Dendritic cell treated with granulocyte-macrophage colony-stimulating factor and Interleukin-4, amounts not matched to agents 40 ng/mL and 50 ng/mL, for 4 days (primary cell): ENCODE results near the gene C15orf62.

Experiments
- H3K27ac Mint-ChIP-seq: one replicate; pipeline ENCODE4 v1.8.0; 2022; ENCODE audit warnings: mild to moderate bottlenecking, mixed read lengths
- H3K27me3 Mint-ChIP-seq: one replicate; pipeline ENCODE4 v1.8.0; 2022; ENCODE audit warnings: mild to moderate bottlenecking, mixed read lengths
- H3K36me3 Mint-ChIP-seq: one replicate; pipeline ENCODE4 v1.8.0; 2022; ENCODE audit warnings: low read depth, mixed read lengths
- H3K4me1 Mint-ChIP-seq: one replicate; pipeline ENCODE4 v1.8.0; 2022; ENCODE audit warnings: low read depth, mixed read lengths
- H3K4me3 Mint-ChIP-seq: one replicate; pipeline ENCODE4 v1.8.0; 2022; ENCODE audit warnings: mild to moderate bottlenecking, moderate library complexity, mixed read lengths
- H3K9me3 Mint-ChIP-seq: one replicate; pipeline ENCODE4 v1.8.0; 2022; ENCODE audit warnings: mixed read lengths
- intact Hi-C: fragments of 100-400 bp; cut with micrococcal nuclease; formaldehyde crosslinking; loops from one replicate; pipeline ENCODE4 v1.15.0; 2022

Gene C15orf62

DNA sequence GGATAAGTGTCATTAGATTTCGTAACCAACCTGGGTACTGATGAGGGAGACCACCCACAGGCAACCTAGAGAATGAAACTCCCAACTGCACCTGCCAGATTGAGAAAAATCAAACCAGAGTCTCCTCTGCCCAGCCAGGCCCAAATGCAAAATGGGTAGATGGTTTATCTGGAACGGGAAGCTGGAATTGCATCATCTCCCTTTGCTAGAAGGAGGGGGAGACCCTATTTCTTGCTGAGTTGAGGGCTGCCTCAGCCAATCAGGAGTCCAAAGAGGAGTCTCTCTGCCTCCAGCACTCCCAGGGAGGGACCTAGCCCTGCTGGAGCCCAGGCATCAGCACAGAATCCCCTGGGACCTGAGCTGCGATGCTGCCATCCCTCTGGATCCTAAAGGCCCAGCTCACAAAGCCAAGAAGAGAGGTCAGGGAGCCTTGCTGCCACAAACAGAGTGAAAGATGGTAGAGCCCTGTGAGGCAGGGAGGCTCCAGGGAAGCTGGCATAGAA lies 22.8 kb upstream of the C15orf62 start:
- Mint-ChIP-seq H3K27ac (peak overlapping the region; percentile 28), H3K4me3 (no peak overlapping the region), H3K4me1 (peaks cover 23% of the 10 kb centered on the region), H3K36me3 (peaks cover 85% of the 10 kb centered on the region), H3K9me3 (no peaks in the 10 kb centered on the region), H3K27me3 (no peaks in the 10 kb centered on the region)
- intact Hi-C loops: loop anchor here (1.0 to 10.0 kb wide), 3 partner anchors 35 to 268 kb away; partner anchors contain the start of gene VPS18

- H3K9me3 Mint-ChIP-seq: no peaks in the 10 kb centered on the region
- intact Hi-C loops: loop anchor here (5.0 to 10.0 kb wide), 2 partner anchors 144 to 267 kb away; partner anchors contain the start of gene VPS18
- H3K4me1 Mint-ChIP-seq: peaks cover 23% of the 10 kb centered on the region
- H3K4me3 Mint-ChIP-seq: no peak overlapping the region
- H3K36me3 Mint-ChIP-seq: peaks cover 85% of the 10 kb centered on the region
- no peak overlapping the region for H3K27ac Mint-ChIP-seq
- H3K27me3 Mint-ChIP-seq: no peaks in the 10 kb centered on the region
Observed at GRCh38 chr15:40747685-40748631, 21.8 kb upstream of the C15orf62 start.

GRCh38 chr15:40749151-40749630 lies 20.6 kb upstream of the C15orf62 start:
- Mint-ChIP-seq H3K27ac (no peak overlapping the region), H3K4me3 (no peak overlapping the region), H3K27me3 (no peaks in the 10 kb centered on the region), H3K4me1 (peaks cover 32% of the 10 kb centered on the region), H3K9me3 (no peaks in the 10 kb centered on the region), H3K36me3 (peaks cover 79% of the 10 kb centered on the region)
- intact Hi-C loops: loop anchor here (5.0 to 10.0 kb wide), 2 partner anchors 143 to 266 kb away; partner anchors contain the start of gene VPS18

DNA sequence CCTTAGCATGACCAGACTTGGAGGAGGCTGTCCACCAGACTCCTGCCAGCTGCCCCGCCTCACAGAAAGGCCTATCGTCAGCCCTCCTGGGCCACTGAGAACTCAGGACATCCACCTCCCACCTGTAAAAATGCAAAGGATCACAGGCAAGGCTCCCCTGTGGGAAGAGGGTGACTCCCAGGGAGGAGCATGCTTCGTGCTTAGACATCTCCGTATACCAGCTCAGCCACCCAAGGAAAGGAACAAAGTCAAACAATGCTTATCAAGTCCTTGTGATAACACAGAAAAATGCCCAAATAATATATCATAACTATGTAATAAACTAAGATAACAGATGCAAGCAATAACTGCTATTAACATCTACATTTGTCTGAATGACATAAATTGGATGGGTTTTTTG lies 18.9 kb upstream of the C15orf62 start:
- H3K9me3 Mint-ChIP-seq: no peaks in the 10 kb centered on the region
- H3K4me3 Mint-ChIP-seq: no peak overlapping the region
- H3K4me1 Mint-ChIP-seq: peaks cover 30% of the 10 kb centered on the region
- no peak overlapping the region for H3K27ac Mint-ChIP-seq
- H3K27me3 Mint-ChIP-seq: no peaks in the 10 kb centered on the region
- peaks cover 71% of the 10 kb centered on the region for H3K36me3 Mint-ChIP-seq
- intact Hi-C loops: no loop called here

DNA sequence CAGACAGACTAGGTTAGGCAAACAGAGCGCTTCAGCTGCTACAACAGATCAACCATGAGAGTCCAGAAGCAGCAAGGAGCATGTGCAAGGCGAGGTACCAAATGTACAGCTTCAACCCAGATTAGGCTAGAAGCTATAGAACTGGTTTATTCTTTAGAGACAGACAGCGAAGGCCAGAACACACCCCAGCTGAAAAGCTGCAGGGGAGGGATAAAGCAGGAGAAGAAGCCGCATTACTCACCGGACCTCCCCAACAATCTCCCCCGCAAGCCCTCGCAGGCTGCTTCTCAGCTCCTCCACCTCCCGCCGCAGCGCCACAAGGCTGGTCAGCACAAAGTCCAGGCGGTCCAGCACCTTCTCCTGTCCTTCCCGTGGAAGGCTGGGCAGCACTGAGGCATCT lies 18.0 kb upstream of the C15orf62 start:
- Mint-ChIP-seq H3K27me3 (peaks cover under 1% of the 10 kb centered on the region), H3K4me3 (no peak overlapping the region), H3K27ac (no peak overlapping the region), H3K4me1 (peaks cover 26% of the 10 kb centered on the region), H3K36me3 (peaks cover 69% of the 10 kb centered on the region), H3K9me3 (no peaks in the 10 kb centered on the region)
- intact Hi-C loops: no loop called here

DNA sequence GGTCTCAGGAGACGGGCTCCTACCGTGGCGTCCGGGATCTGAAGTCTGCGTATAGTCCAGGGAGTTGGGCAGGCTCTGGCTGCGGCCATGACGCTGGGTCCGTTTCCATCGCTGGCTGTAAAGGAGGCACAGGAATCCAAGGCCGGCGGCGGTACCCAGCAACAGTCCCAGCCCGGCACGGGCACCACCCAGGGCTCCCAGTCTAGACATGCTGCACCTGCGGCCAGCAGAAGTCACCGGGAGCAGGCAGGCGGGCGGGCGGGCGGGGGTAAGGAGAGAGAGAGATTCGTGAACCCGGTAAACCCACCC lies 15.3 kb upstream of the C15orf62 start:
- Mint-ChIP-seq H3K4me1 (peaks cover 17% of the 10 kb centered on the region), H3K4me3 (peak overlapping the region; percentile 98), H3K36me3 (peaks cover 49% of the 10 kb centered on the region), H3K27ac (peak overlapping the region; percentile 96), H3K9me3 (no peaks in the 10 kb centered on the region), H3K27me3 (peaks cover 2% of the 10 kb centered on the region)
- intact Hi-C loops: no loop called here

DNA sequence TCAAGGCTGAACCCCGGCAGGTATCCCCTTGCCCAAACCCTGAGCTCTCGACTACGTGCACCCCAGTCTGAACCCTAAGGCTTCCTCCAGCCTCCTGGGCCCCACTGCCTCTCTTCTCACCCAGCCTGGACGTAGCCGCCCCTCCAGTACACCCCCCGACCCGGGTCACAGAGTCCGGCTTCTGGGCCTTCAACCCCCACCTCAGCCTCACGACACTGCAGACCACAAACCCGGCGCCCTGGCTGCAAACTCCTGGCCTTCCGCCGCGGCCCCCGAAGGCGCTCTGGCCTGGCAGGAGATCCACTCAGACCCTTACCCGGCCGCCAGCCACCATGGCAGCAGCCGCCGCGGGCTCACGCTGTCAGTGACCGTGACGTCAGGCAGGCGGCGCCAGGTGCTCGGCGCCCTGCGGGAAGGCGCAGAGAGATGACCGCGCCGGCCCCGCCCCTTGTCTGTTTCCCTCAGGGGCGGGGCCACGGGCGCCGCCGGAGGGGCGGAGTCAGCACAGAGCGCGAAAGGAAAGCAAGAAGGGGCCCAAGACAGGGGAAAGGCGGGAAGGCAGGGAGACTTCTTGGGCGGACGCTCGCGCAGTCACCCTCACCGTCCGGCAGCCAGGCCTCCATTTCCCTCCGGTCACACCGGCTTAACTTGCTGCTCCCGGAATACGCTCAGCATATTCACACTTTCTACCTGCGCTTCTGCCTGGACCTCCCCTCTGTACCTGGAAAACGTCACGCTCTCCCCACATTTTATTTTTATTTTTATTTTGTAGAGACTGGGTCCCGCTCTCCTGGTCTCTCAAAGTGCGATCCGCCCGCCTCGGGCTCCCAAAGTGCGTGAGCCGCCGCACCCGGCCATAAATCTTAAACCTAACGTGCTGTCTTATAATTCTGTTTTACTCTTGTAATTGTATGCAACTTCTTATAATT lies 14.6 kb upstream of the C15orf62 start, which contains the start of gene RMDN3:
Gene RMDN3, minus strand, starts transcription at position 372 of the 929 bp plus-strand sequence. CDS start 471 bp downstream, outside the sequence.
- H3K36me3 Mint-ChIP-seq: peaks cover 43% of the 10 kb centered on the region
- no peaks in the 10 kb centered on the region for H3K9me3 Mint-ChIP-seq
- intact Hi-C loops: loop anchor here (1.0 kb wide), 2 partner anchors 8 to 52 kb away; partner anchors contain the start of genes DNAJC17 and ZFYVE19
- peak within 1 kb of the TSS; percentile 98 for H3K4me3 Mint-ChIP-seq
- H3K4me1 Mint-ChIP-seq: peaks cover 17% of the 10 kb centered on the region
- peak within 1 kb of the TSS; percentile 96 for H3K27ac Mint-ChIP-seq
- peaks cover 2% of the 10 kb centered on the region for H3K27me3 Mint-ChIP-seq

DNA sequence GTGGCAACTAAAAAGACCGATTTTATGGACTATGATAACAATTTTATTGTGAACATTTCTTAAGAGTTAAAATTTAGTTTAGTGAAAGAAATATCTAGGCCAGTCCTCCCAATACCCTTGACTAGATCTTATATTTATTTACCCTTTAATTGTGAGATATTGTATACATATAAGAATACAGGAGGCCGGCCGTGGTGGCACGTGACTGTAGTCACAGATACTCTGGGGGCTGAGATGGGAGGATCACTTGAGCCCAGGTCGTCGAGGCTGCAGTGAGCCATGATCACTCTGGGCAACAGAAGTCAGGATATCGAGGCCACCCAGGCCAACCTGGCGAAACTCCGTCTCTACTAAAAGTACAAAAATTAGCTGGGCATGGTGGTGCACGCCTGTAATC lies 14.0 kb upstream of the C15orf62 start:
- peaks cover 4% of the 10 kb centered on the region for H3K27me3 Mint-ChIP-seq
- intact Hi-C loops: loop anchor here (1.0 kb wide), 2 partner anchors 7 to 51 kb away; partner anchors contain the start of genes DNAJC17 and ZFYVE19

DNA sequence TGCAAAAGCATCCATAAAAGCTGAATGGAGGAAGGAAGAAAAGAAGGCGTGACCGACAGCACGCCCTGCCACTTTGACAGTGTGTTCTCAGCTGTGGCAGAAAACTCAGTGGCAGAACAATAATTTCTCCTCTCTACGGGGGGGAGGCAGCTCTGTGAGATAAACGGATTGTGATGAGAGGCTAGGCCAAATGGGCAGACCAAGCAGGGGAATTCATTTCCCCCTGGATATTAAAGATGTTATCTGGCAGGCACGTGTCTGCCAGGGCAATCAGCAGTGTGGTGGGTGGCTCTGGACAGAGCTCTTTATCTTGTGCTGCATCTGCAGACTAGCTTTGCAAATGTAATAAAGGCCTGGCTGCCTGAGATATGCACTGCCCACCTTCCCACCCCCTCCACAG lies 12.8 kb upstream of the C15orf62 start:
- Mint-ChIP-seq H3K27ac (no peak overlapping the region), H3K4me3 (no peak overlapping the region)
- intact Hi-C loops: no loop called here

More for the DNA sequence above, 14.0 kb upstream of the C15orf62 start:
- peak overlapping the region; percentile 98 for H3K4me3 Mint-ChIP-seq
- peak overlapping the region; percentile 96 for H3K27ac Mint-ChIP-seq
- H3K36me3 Mint-ChIP-seq: peaks cover 36% of the 10 kb centered on the region
- H3K9me3 Mint-ChIP-seq: no peaks in the 10 kb centered on the region
- H3K4me1 Mint-ChIP-seq: peaks cover 17% of the 10 kb centered on the region

DNA sequence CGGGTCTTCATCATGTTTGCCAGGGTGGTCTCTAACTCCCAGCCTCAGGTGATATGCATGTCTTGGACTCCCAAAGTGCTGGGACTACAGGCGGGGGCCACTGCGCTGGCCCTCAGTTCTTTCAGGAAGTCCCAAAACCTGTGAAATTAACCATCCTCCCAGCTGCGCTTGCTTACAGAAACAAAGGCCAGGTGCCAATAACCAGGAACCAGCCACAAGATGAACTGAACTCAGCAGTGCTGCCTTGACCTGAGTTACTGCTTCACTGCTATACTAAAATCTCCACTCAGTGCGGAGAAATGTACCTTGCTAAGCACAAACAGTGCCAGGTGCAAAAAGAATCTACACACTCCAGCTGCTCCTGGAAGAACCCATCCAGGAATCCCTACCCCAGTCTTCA lies 9.8 kb upstream of the C15orf62 start:
- H3K27ac Mint-ChIP-seq: no peak overlapping the region

More for the DNA sequence above, 12.8 kb upstream of the C15orf62 start:
- Mint-ChIP-seq H3K36me3 (peaks cover 25% of the 10 kb centered on the region), H3K27me3 (peaks cover 4% of the 10 kb centered on the region), H3K4me1 (peaks cover 17% of the 10 kb centered on the region), H3K9me3 (no peaks in the 10 kb centered on the region)

DNA sequence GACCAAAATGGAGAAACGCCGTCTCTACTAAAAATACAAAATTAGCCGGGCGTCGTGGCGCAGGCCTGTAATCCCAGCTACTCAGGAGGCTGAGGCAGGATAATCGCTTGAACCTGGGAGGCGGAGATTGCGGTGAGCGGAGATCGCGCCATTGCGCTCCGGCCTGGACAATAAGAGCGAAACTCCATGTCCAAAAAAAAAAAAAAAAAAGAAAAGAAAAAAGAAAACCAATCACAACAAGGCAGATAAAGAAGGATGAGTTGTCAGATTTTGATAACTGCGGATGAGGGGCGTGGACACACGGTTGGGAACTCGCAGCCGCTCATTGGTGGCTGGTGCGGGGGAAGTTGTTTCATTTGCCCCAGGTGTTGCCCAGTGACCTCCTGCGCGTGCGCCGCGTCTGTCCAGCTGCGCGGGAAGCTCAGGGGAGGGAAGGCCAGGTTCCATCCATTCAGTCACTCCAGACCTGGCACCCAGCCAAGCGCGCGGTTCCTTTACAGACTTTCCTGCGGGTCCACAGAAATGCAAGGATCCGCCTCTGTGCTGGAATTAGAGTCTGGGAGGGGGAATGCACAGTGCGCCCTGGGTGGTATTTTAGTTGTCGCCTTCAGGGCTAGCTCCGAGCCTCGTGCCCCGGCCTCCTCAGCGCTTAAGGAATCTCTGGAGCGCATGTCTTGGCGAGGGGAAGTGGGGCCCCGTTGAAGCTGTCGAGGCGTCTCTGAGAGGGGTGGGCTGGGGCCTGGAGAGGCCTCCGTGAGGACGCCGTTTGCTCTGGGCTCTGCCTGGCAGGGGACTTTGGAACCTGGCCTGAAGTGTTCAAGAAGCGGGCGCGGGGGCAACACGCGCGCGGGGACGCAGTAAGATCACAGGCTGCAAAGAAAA lies 6.6 kb upstream of the C15orf62 start:
- Mint-ChIP-seq H3K27me3 (peaks cover 2% of the 10 kb centered on the region), H3K4me1 (peaks cover 33% of the 10 kb centered on the region), H3K27ac (peak overlapping the region; percentile 80), H3K4me3 (peak overlapping the region; percentile 77), H3K9me3 (no peaks in the 10 kb centered on the region), H3K36me3 (peaks cover 20% of the 10 kb centered on the region)
- intact Hi-C loops: loop anchor here (1.0 to 10.0 kb wide), 2 partner anchors 8 to 198 kb away; partner anchors contain the start of genes CCDC32, RMDN3 and RPUSD2

More for the DNA sequence above, 9.8 kb upstream of the C15orf62 start:
- no peaks in the 10 kb centered on the region for H3K9me3 Mint-ChIP-seq
- H3K4me1 Mint-ChIP-seq: peaks cover 21% of the 10 kb centered on the region
- no peak overlapping the region for H3K4me3 Mint-ChIP-seq
- intact Hi-C loops: loop anchor here (10.0 kb wide), 1 partner anchor 195 kb away; the partner anchor contains the start of genes CCDC32 and RPUSD2
- H3K27me3 Mint-ChIP-seq: peaks cover 4% of the 10 kb centered on the region
- peaks cover 6% of the 10 kb centered on the region for H3K36me3 Mint-ChIP-seq

DNA sequence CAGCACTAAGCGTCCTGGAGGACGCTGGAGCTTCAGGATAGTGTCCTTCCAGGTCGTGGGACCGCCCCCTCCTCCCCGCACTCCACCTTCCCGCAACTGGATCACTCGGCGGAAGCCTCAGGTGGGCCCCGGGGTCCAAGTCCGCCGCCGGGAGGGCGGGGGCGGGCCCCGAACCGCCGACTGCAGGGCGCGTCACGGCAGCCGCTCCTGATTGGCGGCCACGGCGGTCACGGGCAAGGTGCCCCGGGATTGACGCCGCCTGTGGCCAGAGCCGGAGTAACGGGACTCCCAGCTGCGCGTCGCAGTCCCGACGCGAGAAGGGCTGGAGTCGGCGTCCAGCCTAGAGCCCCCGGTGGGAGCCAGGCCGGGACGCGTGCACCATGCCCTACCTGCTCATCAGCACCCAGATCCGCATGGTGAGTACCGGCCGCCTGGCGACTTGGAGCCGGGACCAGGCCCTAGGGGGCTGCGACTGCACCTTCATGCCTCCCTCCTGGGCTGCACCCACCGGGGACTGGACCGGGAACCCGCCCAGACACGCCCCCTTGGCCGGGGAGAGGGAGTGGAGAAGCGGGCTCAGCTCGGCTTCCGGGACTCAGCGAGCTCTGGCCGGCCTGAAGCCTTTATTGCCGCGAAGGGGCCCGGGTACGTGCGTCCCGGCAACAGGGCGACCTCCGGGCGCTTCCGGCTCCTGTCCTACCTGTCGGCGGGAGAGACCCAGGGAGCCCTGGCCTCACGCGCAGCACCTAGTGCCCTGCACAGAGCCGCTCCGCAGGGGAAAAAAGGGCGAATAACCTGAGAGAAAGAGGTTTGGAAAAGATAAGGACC lies 5.8 kb upstream of the C15orf62 start, which contains the start of gene GCHFR:
Gene GCHFR, plus strand, starts transcription at position 268 of the 828 bp plus-strand sequence. Its CDS starts 113 bp downstream, at position 381.
- intact Hi-C loops: loop anchor here (1.0 to 10.0 kb wide), 2 partner anchors 9 to 199 kb away; partner anchors contain the start of genes CCDC32, RMDN3 and RPUSD2
- Mint-ChIP-seq H3K4me1 (peaks cover 41% of the 10 kb centered on the region), H3K27me3 (peaks cover 2% of the 10 kb centered on the region), H3K4me3 (peak within 1 kb of the TSS; percentile 77), H3K9me3 (no peaks in the 10 kb centered on the region), H3K27ac (peak within 1 kb of the TSS; percentile 80), H3K36me3 (peaks cover 28% of the 10 kb centered on the region)
